Measurements from ENCODE around the gene CAPN9. TPM values are rescaled to one million over a fixed set of nuclear protein-coding genes. Genes with fewer than 3 reads are reported as not detected.
"Not testable (repeated sequence)": the region's sequence is repeated elsewhere in the genome, so short reads cannot be mapped to it uniquely, and the experiment has no call there.

The CAPN9 gene
- total RNA-seq, 1 donor from 2014 or later = not detected

DNA sequence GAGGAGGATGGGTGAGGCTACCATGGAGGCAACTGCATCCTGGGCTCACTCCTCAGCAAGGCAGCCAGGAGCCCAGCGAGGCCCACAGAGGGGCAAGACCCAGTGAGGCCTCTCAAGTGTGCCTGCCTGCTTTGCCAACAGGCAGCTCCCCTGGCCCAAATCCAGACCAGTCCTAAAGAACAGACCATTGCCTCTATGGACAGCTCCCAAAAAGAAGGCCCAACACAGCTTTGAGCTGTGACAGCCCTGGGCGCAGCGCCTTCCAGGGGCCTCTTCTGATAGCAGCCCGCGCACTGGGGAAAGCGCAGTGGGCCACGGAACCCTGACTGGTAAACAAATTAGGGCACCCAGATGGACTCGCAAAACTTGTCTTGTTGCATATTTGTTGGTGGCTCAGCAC, 95.6 kb downstream of the CAPN9 start:
- TF ChIP-seq, protein P1, sequence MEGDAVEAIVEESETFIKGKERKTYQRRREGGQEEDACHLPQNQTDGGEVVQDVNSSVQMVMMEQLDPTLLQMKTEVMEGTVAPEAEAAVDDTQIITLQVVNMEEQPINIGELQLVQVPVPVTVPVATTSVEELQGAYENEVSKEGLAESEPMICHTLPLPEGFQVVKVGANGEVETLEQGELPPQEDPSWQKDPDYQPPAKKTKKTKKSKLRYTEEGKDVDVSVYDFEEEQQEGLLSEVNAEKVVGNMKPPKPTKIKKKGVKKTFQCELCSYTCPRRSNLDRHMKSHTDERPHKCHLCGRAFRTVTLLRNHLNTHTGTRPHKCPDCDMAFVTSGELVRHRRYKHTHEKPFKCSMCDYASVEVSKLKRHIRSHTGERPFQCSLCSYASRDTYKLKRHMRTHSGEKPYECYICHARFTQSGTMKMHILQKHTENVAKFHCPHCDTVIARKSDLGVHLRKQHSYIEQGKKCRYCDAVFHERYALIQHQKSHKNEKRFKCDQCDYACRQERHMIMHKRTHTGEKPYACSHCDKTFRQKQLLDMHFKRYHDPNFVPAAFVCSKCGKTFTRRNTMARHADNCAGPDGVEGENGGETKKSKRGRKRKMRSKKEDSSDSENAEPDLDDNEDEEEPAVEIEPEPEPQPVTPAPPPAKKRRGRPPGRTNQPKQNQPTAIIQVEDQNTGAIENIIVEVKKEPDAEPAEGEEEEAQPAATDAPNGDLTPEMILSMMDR (IDR thresholded peaks at IDR 0.05; ENCODE audit: insufficient read depth, low read length, severe bottlenecking) = no peak
- FAIRE-seq (no peak), DNase-seq (ENCODE audit: low read depth) (no peak)
- no peaks in the 10 kb centered on the region for H3K27me3 ChIP-seq (ENCODE audit: control insufficient read depth, insufficient read depth, low read length)
- H3K36me3 ChIP-seq (ENCODE audit: control insufficient read depth, insufficient read depth, low read length) = peaks cover 1% of the 10 kb centered on the region
- no peak overlapping the region for H3K4me3 ChIP-seq (ENCODE audit: low read depth, low read length)

DNA sequence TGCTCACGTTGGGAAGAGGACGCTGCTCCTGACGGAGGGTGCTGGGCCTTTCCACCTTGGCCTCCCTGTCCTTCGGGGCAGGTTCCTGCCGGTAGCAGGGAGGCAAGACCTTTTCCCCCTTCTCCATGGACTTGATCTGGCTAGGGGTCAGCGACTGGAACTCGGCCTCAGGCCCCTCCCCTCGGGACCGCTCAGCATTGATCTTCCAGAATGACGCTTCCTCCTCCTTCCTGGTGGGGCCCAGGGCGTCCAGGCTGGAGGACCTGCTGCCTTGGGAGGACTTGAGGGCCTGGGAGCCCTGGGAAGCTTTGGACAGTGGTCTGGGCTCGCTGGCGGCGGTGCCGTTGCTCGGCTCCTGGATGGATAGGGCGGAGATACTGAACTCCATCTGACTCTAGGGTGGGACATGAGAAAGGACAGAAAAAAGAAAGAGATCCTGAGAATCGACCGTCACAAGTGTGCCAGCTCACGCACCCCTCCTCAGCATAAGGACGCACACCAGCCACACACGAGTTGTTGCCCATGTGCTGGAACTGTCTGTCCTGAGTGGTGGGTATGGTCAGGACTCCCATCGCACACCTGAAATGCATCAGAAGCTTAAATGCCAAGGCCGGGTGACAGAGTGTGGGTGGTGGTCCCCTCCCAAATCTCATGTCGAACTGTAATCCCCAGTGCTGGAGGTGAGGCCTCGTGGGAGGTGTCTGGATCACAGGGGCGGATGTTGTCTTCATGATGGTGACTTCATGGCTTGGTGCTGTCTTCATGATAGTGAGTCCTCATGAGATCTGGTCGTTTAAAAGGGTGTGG, 96.5 kb downstream of the CAPN9 start:
- Histone ChIP-seq H3K4me3 (ENCODE audit: low read depth, low read length) (no peak overlapping the region), H3K36me3 (ENCODE audit: control insufficient read depth, insufficient read depth, low read length) (peaks cover 1% of the 10 kb centered on the region), H3K27me3 (ENCODE audit: control insufficient read depth, insufficient read depth, low read length) (no peaks in the 10 kb centered on the region)
- TF ChIP-seq, protein P1 (IDR thresholded peaks at IDR 0.05; ENCODE audit: insufficient read depth, low read length, severe bottlenecking) = no peak
- DNase-seq (ENCODE audit: low read depth) (no peak), FAIRE-seq (no peak)

DNA sequence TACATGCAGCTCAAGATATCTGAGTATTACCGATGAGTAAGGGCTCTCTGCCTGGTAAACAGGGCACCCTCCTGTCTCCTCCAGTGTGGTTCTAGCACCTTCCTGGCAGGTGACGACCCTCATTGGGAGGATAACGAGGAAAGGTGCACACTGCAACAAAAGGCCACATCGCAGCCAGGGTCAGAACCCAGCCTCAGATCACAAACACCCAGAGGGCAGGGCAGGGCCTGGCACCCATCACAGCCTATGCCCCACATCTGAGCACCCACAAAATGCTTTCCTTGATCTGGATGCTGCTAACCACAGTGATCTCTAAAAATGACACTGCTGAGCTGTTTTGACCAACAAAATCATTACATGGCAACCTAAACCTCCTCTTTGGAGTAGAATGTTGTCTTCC, 97.4 kb downstream of the CAPN9 start:
- no peak for DNase-seq (ENCODE audit: low read depth)
- TF ChIP-seq, protein P1 (IDR thresholded peaks at IDR 0.05; ENCODE audit: insufficient read depth, low read length, severe bottlenecking) = no peak
- Histone ChIP-seq H3K27me3 (ENCODE audit: control insufficient read depth, insufficient read depth, low read length) (no peaks in the 10 kb centered on the region), H3K36me3 (ENCODE audit: control insufficient read depth, insufficient read depth, low read length) (peaks cover 1% of the 10 kb centered on the region), H3K4me3 (ENCODE audit: low read depth, low read length) (no peak overlapping the region)
- FAIRE-seq = no peak

DNA sequence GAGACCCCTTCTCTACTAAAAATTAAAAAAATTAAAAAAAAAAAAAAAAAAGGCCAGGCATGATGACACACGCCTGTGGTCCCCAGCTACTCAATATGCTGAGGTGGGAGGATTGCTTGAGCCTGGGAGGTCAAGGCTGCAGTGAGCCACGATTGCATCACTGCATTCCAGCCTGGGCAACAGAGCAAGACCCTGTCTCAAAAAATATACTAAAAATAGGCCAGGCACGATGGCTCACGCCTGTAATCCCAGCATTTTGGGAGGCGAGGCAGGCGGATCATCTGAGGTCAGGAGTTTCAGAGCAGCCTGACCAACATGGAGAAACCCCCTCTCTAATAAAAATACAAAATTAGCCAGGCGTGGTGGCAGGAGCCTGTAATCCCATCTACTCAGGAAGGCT, 98.0 kb downstream of the CAPN9 start:
- H3K36me3 ChIP-seq (ENCODE audit: control insufficient read depth, insufficient read depth, low read length); DNase-seq (ENCODE audit: low read depth); H3K27me3 ChIP-seq (ENCODE audit: control insufficient read depth, insufficient read depth, low read length); FAIRE-seq; H3K4me3 ChIP-seq (ENCODE audit: low read depth, low read length): not testable (repeated sequence)

DNA sequence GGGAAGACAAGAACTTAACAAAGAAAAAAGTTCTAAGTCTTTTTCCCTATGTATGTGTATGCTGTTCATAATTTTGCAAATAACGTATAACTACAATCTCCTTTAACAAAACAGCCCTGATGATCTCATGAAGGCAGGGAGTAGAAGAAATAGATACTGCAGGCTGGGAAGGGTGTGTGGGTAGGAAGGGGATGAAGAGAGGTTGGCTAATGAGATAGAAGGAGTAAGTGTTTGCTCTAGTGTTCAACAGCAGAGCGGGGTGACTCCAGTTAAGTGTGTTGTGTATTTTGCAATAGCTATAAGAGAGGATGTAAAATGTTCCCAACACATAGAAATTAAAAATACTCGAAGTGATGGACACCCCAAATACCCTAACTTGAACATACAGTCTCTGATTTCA, 101.0 kb downstream of the CAPN9 start:
- H3K36me3 ChIP-seq (ENCODE audit: control insufficient read depth, insufficient read depth, low read length) = no peaks in the 10 kb centered on the region
- TF ChIP-seq, protein P1 (IDR thresholded peaks at IDR 0.05; ENCODE audit: insufficient read depth, low read length, severe bottlenecking) = no peak
- H3K27me3 ChIP-seq (ENCODE audit: control insufficient read depth, insufficient read depth, low read length) = no peaks in the 10 kb centered on the region
- H3K4me3 ChIP-seq (ENCODE audit: low read depth, low read length) = no peak overlapping the region
- no peak for FAIRE-seq
- no peak for DNase-seq (ENCODE audit: low read depth)

DNA sequence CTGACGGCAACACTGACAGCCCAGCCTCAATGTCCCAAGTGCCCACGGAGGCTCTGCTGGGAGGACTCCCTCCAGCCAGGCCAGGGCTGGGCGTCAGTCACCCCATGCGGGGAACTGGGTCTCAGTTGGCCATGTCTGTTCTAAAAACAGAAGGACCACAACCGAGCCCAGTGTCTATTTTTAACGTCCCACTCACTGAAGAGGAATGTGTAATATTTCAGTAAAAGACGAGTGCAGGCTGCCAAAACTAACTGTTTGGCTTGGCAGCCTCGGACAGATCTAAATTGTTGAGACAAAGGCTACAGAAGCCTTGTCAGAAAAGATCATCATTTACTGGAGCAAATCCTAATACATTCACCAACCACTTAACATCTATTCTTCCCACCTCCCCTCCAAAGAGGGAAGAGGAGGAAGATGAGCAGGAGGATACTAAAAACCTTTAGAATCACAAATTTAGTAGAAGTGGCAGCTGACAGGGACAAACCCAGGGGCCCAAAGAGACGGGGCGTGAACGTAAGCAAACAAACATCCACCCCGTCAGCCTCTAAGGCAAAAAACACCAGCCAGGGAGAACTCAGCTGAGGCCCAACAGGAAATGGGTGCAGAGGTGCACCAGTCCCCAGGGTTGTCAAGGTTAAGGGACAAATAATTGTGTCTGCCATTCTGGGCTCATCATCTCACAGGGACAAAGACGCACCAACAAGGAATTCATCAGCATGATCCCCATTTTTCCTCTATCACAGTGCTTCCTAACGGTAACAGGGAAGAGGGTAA, 102.5 kb downstream of the CAPN9 start:
- no peaks in the 10 kb centered on the region for H3K36me3 ChIP-seq (ENCODE audit: control insufficient read depth, insufficient read depth, low read length)
- DNase-seq (ENCODE audit: low read depth) (peak; percentile 21), FAIRE-seq (peak; percentile 60)
- no peaks in the 10 kb centered on the region for H3K27me3 ChIP-seq (ENCODE audit: control insufficient read depth, insufficient read depth, low read length)
- H3K4me3 ChIP-seq (ENCODE audit: low read depth, low read length) = no peak overlapping the region
- TF ChIP-seq, protein P1 (IDR thresholded peaks at IDR 0.05; ENCODE audit: insufficient read depth, low read length, severe bottlenecking) = no peak

Measured in bronchial epithelial cell (primary cell).